Measurements from ENCODE around the gene FAM174C. TPM values are rescaled to one million over a fixed set of nuclear protein-coding genes. Genes with fewer than 3 reads are reported as not detected.

The FAM174C gene
- total and polyA plus RNA-seq, 10 of the 15 experiments (the other 5 are each of a cell fraction or from before 2014, with no cell fraction given): 0.89 to 94.6 (median 43.6) TPM

DNA sequence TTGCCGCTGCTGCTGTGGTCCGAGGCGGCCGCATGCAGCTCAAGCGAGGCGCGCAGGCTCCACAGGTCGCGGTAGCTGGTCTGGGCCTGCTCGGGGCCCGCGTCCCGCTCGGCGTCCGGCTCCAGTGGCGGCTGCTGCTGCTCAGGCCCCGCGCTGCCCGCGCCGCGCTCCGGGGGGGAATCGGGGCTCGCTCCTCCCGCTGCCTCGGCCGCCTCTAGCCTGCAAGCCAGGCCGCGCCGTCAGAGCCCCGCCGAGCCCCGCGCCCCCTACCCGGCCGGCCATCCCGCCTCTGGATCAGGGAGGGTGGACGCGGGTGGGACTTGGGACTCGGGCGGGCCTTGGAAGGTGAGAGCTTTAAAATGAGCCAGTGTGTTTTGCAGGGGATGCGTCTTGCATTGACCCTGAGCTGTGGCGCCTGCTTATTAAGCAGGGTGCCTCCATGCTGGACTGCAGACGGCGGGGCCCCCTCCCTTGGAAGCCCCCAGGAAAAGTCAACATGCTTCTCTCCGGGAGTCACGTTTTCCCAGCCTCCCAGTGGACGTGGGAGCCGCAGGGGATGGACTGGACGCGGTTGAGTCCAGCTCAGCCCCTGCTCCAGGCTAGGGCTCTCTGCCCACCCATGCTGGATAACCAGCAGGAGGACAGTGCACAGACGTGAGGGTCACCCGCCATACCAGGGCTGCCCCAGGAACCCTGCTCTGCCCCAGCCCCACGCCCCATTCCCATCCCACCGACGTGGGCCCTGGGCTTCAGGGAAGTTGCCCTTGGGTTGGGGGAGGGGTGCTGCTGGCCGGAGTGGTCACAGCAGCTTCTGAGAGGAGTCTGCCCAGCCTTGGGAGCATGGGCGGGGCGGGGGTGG is 45.2 kb upstream of the FAM174C start:
- no peak overlapping the region for H3K4me3 ChIP-seq
- WGBS (ENCODE audit: insufficient coverage, insufficient replicate concordance, low lambda C conversion rate, missing lambda C conversion rate): 84% methylated on average over 32 of the region's 61 CpGs
- in situ Hi-C loops (cut with MboI) (no loop called here), intact Hi-C loops (cut with micrococcal nuclease; ENCODE audit: unreplicated experiment) (no loop called here)
- H4K20me1 ChIP-seq (ENCODE audit: control insufficient read depth, insufficient read depth): no peaks in the 10 kb centered on the region
- ChIA-PET RAD21 (ENCODE audit: unreplicated experiment) (no interaction called here), SMC1A (ENCODE audit: uncharacterized antibody, unreplicated experiment) (no interaction called here), CTCF (no interaction called here), POLR2A (no interaction called here)
- DNase-seq (ENCODE audit: low read depth, low spot score) (no peak), FAIRE-seq (no peak), ATAC-seq (no peak)
- H3K4me1 ChIP-seq (ENCODE audit: control insufficient read depth, insufficient read depth, low read length): no peaks in the 10 kb centered on the region
- H2AFZ ChIP-seq (ENCODE audit: control insufficient read depth, low read depth, low read length): no peak overlapping the region
- H3K9ac ChIP-seq (ENCODE audit: control insufficient read depth, insufficient read depth, low read length): no peak overlapping the region
- no peak overlapping the region for H3K27ac ChIP-seq (ENCODE audit: control insufficient read depth, insufficient read depth)
- no peaks in the 10 kb centered on the region for H3K79me2 ChIP-seq (ENCODE audit: control insufficient read depth, insufficient read depth, low read length)
- H3K36me3 ChIP-seq (ENCODE audit: control insufficient read depth in 2 of 2, insufficient read depth in 2 of 2, low read length in 1 of 2): peaks cover 0 to 3% of the 10 kb centered on the region in 2 experiments; a peak in 2 of 4 replicates
- H3K27me3 ChIP-seq (replicated peaks in 1 of 2; ENCODE audit: control insufficient read depth in 2 of 2, insufficient read depth in 2 of 2, low read length in 1 of 2): no peaks in the 10 kb centered on the region
- H3K9me3 ChIP-seq (replicated peaks; ENCODE audit: control insufficient read depth, insufficient read depth, low read length): no peaks in the 10 kb centered on the region
- no TSS peak for BruUV-seq (replicated peaks)
- H3K4me2 ChIP-seq (ENCODE audit: control insufficient read depth, insufficient read depth): no peak overlapping the region
- TF ChIP-seq SIX5 (IDR thresholded peaks at IDR 0.05; ENCODE audit: low read depth, low read length, severe bottlenecking): no peak
- TF ChIP-seq NR2C2 (IDR thresholded peaks at IDR 0.05; ENCODE audit: borderline replicate concordance, control insufficient read depth, insufficient read length, low read depth): no peak
- TF ChIP-seq ATF3 (IDR thresholded peaks at IDR 0.05; ENCODE audit: borderline replicate concordance, extremely low read depth, low read depth, low read length): no peak
- no peak for TF ChIP-seq SMARCA5 (IDR thresholded peaks at IDR 0.05)
- no peak for TF ChIP-seq BCLAF1 (IDR thresholded peaks at IDR 0.05)
- TF ChIP-seq, protein P1, sequence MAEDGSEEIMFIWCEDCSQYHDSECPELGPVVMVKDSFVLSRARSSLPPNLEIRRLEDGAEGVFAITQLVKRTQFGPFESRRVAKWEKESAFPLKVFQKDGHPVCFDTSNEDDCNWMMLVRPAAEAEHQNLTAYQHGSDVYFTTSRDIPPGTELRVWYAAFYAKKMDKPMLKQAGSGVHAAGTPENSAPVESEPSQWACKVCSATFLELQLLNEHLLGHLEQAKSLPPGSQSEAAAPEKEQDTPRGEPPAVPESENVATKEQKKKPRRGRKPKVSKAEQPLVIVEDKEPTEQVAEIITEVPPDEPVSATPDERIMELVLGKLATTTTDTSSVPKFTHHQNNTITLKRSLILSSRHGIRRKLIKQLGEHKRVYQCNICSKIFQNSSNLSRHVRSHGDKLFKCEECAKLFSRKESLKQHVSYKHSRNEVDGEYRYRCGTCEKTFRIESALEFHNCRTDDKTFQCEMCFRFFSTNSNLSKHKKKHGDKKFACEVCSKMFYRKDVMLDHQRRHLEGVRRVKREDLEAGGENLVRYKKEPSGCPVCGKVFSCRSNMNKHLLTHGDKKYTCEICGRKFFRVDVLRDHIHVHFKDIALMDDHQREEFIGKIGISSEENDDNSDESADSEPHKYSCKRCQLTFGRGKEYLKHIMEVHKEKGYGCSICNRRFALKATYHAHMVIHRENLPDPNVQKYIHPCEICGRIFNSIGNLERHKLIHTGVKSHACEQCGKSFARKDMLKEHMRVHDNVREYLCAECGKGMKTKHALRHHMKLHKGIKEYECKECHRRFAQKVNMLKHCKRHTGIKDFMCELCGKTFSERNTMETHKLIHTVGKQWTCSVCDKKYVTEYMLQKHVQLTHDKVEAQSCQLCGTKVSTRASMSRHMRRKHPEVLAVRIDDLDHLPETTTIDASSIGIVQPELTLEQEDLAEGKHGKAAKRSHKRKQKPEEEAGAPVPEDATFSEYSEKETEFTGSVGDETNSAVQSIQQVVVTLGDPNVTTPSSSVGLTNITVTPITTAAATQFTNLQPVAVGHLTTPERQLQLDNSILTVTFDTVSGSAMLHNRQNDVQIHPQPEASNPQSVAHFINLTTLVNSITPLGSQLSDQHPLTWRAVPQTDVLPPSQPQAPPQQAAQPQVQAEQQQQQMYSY (CRISPR knock-in tag; IDR thresholded peaks at IDR 0.05): no peak
- no peak for TF ChIP-seq FOXM1 (IDR thresholded peaks at IDR 0.05; ENCODE audit: low read depth, low read length)
- TF ChIP-seq, protein P2, sequence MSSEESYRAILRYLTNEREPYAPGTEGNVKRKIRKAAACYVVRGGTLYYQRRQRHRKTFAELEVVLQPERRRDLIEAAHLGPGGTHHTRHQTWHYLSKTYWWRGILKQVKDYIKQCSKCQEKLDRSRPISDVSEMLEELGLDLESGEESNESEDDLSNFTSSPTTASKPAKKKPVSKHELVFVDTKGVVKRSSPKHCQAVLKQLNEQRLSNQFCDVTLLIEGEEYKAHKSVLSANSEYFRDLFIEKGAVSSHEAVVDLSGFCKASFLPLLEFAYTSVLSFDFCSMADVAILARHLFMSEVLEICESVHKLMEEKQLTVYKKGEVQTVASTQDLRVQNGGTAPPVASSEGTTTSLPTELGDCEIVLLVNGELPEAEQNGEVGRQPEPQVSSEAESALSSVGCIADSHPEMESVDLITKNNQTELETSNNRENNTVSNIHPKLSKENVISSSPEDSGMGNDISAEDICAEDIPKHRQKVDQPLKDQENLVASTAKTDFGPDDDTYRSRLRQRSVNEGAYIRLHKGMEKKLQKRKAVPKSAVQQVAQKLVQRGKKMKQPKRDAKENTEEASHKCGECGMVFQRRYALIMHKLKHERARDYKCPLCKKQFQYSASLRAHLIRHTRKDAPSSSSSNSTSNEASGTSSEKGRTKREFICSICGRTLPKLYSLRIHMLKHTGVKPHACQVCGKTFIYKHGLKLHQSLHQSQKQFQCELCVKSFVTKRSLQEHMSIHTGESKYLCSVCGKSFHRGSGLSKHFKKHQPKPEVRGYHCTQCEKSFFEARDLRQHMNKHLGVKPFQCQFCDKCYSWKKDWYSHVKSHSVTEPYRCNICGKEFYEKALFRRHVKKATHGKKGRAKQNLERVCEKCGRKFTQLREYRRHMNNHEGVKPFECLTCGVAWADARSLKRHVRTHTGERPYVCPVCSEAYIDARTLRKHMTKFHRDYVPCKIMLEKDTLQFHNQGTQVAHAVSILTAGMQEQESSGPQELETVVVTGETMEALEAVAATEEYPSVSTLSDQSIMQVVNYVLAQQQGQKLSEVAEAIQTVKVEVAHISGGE (CRISPR knock-in tag; IDR thresholded peaks at IDR 0.05): no peak
- TF ChIP-seq TCF12 (IDR thresholded peaks at IDR 0.05; ENCODE audit: low read depth, low read length): no peak

Measured in GM12878 (cell line).